CD4-positive, alpha-beta T cell treated with Interleukin-6 for 4 hours (primary cell): ENCODE results near the gene RTTN.

ENCODE experiments used
- DNase-seq: peaks from one replicate; pipeline ENCODE4 v3.0.0-alpha.2; 2020; ENCODE audit warnings: mixed read lengths

Gene RTTN

DNA sequence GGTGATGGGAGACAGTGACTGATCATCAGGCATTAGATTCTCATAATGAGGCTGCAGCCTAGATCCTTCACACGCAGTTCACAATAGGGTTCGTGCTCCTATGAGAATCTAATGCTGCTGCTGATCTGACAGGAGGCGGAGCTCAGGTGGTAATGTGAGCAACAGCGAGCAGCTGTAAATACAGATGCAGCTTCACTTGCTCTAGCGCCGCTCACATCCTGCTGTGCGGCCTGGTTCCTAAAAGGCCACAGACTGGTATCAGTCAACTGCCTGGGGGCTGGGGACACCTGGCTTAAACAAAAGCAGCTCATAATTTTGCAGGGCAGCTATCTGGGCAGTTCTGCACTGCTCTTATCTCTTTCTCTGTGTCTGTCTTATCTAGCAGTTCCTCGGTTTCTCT lies 237.4 kb downstream of the RTTN start:
- DNase-seq, result peak; percentile 65

DNA sequence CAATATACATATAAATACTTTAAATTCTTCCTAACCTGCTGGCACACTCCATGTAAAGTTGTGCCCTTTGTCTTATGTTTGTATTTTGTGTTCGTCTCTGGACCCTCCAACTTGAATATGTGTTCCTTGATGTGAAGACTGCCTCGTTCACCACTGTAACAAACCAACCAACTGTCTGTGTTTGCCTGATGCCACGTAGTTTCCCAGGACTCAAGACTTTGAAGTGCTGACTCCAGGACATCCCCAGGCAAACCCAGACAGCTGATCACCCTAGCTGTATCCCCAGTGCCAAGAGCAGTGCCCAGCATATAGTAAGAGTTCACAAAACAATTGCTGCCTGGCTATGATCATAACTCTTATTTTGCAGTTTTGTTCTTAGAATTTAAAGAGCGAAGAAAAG lies 242.3 kb downstream of the RTTN start:
- DNase-seq, result no peak

GRCh38 chr18:69961718-69962117 lies 243.8 kb downstream of the RTTN start:
- no peak for DNase-seq

GRCh38 chr18:69958422-69958821 lies 247.1 kb downstream of the RTTN start:
- DNase-seq, result peak; percentile 27

DNA sequence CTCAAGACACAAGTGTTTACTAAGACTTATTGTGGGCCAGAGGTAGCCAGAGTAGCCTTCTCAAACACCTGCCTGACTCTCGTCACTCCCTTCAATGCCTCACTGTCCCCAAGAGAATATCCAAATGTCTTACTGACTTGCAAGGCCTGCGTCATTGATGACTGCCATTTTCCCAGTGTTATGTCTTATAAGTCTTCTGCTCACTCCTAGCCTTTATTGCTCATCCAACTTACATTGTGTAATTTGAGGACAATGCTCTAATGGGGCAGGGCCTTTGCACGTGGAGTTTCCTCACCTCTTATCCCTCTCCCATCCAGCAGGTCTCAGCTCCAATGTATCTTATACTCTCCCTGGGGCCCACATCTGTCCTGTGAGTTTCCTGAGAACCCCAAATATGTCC lies 247.7 kb downstream of the RTTN start:
- no peak for DNase-seq

DNA sequence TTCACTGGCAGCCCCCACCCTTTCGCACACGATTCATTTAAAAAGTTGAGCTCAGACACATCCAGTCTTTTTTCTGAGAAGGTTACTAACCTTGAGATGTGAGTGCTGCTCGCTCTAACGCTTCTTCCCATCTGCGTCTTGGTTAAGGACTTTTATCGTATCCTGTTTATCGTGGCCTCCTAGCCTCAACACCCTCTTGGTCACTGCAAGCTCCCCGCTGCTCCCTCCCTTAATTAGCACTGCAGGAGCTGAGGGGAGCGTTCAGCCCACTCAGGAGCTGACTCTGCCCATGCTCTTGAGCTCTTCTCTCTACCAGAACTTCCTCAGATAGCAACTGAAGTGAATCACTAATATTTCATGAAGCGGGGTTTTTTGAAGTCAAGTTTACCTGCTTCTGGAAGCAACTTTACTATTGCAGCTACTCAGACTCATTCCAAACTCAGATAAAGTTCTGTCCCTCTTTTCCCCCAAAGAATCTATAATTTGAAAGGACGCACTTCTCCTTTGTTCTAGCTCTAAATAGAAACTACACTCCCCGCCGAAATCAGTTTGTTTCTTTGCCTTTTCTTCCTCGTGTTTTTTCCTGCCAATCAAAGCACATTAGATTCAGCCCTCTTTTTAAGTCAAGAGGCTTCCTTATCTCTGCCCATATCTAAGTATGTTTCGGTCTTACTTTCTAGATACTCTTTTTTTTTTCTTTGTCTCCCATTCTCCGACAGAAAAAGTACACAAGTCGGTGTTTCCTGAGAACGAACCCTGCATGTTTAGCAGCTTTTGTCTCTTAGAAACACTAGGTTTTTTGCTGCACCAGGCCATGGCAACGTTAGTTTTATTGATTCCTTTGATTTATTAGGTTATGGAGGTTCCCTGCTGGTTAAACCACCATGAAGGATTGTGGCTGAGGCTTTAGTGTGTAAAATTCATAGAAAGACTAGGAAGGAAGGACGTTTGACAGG lies 248.5 kb downstream of the RTTN start:
- DNase-seq, result peak; percentile 47

DNA sequence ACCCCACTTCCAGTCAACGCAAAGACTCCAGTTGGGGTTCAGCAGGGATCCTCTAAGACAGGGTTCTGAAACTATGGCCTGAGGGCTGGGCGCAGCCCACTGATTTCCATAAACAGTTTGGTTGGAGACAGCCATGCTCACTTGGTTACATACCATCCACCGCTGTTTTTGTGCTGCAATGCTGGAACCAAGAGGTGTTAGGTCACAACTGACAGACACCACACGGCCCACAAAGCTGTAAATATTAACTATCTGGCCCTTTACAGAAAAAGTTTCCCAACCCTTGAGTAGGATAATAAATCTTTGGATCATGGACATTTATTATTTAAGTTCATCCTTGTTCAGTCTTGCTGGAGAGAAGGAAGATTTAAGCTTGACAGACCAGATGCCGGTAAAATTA lies 249.4 kb downstream of the RTTN start:
- DNase-seq, result peak; percentile 40

- no peak for DNase-seq
Measured at GRCh38 chr18:69954719-69955480, 250.6 kb downstream of the RTTN start.

DNA sequence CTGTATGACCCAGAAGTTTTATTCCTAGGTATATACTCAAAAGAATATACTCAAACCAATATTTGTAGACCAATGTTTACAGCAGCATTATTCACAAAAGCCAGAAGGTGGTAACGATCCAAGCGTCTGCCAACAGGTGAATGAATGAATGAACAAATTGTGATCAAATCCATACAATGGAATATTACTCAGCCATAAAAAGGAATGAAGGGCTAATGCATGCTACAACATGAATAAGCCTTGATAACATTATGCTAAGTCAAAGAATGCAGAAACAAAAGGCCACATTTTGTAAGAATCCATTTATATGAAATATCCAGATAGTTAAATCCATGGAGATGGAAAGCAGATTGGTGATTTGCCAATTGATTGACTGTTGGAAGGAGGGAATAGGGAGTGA lies 252.3 kb downstream of the RTTN start:
- DNase-seq, result no peak
